ENCODE measurements around the gene PLEKHN1.
A peak's percentile ranks its signal among the peaks of the same experiment; 100 is the strongest.

The PLEKHN1 gene, protein sequence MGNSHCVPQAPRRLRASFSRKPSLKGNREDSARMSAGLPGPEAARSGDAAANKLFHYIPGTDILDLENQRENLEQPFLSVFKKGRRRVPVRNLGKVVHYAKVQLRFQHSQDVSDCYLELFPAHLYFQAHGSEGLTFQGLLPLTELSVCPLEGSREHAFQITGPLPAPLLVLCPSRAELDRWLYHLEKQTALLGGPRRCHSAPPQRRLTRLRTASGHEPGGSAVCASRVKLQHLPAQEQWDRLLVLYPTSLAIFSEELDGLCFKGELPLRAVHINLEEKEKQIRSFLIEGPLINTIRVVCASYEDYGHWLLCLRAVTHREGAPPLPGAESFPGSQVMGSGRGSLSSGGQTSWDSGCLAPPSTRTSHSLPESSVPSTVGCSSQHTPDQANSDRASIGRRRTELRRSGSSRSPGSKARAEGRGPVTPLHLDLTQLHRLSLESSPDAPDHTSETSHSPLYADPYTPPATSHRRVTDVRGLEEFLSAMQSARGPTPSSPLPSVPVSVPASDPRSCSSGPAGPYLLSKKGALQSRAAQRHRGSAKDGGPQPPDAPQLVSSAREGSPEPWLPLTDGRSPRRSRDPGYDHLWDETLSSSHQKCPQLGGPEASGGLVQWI

DNA sequence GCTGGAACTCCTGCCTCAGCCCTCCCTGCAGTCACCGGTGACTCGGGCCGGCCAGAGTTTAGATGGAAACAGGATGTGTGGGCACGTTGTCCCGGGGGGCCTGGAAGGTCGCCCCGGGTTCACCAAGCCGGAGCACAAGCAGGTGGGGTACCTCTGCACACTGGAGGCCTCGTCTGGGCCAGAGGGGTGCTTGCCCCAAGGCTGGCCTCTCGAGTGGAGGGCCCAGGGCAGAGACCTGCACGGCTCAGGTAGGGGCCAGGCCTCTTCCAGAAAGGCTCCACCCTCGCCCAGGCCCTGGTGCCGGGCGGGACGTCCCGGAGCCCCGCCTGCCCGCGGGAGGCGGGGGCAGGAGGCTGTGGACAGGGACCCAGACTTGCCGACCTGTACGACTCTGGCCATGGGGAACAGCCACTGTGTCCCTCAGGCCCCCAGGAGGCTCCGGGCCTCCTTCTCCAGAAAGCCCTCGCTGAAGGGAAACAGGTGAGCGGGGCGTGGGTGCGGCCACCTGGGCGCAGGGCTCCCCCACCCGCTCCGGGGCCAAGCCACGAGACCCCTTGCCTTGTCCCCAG is at the start of gene PLEKHN1:
PLEKHN1 (plus strand) TSS at position 348 of the 569 bp plus-strand sequence; CDS start at position 398, 50 bp downstream.
- peak in 1 of 2 donors; percentile 53 for DNase-seq

DNA sequence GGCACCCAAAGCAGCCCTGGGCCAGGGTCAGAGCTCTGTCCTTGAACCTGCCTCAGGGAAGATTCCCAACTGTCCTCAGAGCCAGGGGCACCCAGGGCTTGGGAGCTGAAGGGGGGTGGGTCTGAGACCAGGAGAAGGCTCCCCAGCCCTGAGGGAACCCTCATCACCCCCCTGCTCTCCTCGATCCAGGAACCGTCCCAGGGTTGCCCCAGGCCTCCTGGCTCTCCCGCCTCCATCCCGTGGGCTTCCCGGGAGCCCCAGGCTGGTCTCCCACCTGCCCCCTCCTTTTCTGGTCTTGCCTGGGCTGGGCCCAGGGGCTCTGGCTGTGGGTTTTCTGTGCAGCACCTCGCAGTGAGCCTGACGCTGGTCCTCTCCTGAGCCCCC is 49.2 kb upstream of the PLEKHN1 start:
- DNase-seq = no peak

DNA sequence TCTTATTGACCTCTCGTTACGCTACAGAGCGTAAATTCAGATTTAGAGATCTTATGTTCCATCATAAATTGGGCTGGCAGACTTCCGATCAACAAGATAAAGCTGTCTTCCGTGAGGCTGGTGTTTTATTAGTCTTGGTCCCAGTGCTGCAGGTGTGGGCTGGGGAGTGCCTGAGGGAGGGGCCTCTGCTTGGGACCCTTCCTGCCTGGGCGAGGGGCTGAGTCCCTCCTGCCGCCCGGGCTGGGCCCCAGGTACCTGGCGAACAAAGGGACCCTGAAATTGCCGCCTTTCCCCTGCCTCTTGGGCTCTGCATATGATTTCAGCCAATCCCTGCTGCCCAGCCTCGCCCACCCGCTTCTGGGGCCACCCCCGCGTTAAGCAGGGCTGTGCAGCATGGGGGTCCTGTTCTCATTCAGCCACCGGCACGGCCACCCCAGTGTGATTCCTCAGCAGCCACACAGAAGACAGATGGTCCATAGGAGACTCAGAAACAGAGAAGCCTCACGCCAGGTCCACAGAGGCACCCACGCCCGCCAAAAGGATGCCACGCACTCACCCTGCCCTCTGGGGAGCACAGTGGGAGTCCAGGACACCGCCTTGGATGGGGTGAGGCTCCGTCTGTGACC is 48.7 kb upstream of the PLEKHN1 start:
- DNase-seq = no peak

GRCh38 chr1:918353-918752 is 47.9 kb upstream of the PLEKHN1 start:
- no peak for DNase-seq

DNA sequence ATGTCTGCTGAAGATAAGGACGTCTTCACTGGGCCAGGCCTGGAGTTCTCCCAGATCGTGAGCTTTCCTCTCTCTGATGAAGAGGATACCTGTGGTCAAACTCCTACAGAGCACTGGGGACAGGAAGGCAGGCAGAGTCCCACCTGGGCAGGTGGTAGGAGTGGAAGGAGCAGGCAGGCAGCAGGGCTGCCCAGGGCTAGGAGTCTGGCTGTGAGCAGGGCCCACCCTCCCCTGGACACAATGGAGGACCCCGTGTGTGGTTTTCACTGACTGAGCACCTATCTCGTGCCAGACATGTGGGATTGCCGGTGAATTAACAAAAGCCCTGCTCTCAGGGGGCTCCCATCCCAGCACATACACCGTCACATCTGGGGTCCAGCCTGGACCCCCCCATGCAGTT is 47.4 kb upstream of the PLEKHN1 start:
- DNase-seq = no peak

- no peak for DNase-seq
Measured at GRCh38 chr1:919271-919872, 46.9 kb upstream of the PLEKHN1 start.

GRCh38 chr1:920010-920409 is 46.3 kb upstream of the PLEKHN1 start:
- no peak for DNase-seq

GRCh38 chr1:920521-920920 is 45.8 kb upstream of the PLEKHN1 start:
- no peak for DNase-seq

DNA sequence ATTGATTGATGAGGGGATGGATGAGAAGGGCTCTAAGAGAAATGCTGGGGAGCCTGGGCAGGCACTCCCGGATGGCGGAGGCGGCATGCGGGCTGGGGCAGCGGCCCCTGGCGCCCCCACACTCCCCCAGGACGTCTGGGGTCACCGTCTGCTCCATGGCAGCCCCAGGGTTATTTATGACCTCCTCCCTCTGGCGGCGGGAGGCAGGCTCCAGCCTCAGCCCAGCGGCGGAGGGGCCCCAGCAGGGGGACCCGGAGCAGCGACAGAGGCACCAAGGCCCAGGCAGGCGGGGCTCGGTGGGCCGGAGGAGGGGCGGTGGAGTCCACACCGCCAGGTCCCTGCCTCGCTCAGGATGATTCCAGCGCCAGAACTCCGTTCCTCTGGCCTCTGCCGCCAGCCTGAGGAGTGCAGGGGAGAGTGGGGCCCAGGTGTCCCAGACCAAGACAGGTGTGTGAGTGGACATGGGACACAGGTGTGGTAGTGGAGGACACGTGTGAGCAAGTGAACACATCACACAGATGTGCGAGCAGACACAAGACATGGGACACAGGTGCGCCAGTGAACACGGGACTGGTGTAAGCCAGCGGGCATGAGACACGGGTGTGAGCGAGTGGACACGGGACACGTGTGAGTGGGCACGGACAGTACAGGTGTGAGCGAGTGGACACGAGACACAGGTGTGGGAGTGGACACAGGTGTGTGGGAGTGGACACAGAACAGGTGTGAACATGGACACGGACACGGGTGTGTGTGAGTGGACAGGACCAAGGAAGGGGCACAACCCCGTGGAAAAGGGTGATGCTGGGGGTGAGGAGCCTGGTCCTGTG is 45.1 kb upstream of the PLEKHN1 start:
- peak in 1 of 2 donors; percentile 49 for DNase-seq

GRCh38 chr1:923131-923990 is 42.9 kb upstream of the PLEKHN1 start, which contains the start of gene SAMD11:
TSS of gene SAMD11 (plus strand) at chr1:923923. CDS start at chr1:924432, 509 bp downstream.
- peak; percentile 69 to 71 for DNase-seq

DNA sequence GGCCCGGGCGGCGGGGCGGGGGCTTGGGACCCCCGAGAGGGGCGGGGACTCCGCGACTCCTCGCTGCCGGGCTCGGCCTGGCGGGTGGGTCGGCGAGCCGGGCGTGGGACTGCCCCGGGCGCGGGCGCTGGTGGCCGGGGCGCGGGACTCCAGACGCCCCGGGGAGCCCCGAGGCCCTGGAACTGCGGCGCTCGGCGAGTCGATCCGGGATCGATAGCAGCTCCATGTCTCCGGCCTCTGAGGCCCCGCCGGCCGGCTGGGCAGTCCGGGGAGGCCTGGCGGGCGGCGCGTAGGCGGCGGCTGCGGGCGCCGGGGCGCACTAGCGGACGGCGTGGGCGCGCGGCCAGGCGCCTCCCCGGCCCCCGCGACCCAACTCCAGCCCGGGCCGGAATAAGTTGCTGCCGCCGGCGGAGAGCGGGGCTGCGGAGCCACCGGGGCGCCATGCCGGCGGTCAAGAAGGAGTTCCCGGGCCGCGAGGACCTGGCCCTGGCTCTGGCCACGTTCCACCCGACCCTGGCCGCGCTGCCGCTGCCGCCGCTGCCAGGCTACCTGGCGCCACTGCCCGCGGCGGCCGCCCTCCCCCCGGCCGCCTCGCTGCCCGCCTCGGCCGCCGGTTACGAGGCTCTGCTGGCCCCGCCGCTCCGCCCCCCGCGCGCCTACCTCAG is 42.2 kb upstream of the PLEKHN1 start:
- DNase-seq = no peak

- no peak for DNase-seq
Measured at GRCh38 chr1:924656-925560, 41.4 kb upstream of the PLEKHN1 start.

DNA sequence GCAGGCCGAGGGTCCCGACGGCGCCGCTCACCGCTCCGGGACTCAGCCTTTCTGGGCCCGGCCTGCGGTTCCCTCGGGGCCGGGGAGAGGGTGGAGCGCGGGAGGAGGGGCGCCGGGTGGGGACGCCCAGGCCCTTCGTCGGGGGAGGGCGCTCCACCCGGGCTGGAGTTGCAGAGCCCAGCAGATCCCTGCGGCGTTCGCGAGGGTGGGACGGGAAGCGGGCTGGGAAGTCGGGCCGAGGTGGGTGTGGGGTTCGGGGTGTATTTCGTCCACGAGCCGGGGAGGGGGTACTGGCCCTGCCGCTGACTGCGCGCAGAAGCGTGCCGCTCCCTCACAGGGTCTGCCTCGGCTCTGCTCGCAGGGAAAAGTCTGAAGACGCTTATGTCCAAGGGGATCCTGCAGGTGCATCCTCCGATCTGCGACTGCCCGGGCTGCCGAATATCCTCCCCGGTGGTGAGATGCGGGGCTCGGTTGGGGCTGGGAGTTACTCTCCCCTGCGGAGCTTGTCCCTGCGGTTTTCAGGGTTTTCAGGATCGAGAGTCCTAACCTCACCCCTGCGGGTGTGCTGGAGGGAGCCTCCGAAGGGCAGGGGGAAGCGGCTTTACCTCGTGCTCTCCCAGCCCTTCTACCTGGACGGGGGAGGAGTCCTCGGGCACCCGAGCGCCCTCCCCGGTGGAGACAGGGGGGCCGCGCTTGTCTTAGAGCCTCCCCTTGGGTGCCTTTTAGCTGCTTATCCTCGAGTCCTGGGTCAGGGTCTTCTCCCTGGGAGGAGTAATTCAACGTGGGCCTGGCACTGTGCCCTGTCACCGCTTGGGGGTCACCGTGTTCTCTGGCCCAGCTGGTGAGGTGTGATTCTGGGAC is 40.5 kb upstream of the PLEKHN1 start:
- no peak for DNase-seq

DNA sequence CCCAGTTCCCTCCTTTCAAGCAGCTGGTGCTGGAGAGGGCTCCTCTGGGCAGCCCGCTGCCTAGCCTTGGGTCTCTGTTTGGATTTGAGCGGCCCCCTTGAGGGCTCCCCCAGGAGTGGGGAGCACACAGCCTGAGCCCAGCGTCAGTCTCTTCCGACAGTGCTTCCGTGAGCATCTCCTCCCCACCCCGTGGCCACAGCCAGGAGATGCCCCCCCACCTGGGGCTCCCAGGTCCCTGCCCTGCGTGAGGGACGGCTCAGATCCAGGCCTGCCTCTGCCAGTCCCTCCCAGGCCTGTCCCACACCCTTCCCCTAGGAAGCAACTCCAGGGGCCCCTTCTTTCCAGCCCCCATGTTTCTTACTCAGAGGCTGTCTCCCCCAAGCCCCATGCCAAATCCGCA is 39.0 kb upstream of the PLEKHN1 start:
- DNase-seq = no peak

- no peak for DNase-seq
Measured at GRCh38 chr1:927748-928147, 38.5 kb upstream of the PLEKHN1 start.

DNA sequence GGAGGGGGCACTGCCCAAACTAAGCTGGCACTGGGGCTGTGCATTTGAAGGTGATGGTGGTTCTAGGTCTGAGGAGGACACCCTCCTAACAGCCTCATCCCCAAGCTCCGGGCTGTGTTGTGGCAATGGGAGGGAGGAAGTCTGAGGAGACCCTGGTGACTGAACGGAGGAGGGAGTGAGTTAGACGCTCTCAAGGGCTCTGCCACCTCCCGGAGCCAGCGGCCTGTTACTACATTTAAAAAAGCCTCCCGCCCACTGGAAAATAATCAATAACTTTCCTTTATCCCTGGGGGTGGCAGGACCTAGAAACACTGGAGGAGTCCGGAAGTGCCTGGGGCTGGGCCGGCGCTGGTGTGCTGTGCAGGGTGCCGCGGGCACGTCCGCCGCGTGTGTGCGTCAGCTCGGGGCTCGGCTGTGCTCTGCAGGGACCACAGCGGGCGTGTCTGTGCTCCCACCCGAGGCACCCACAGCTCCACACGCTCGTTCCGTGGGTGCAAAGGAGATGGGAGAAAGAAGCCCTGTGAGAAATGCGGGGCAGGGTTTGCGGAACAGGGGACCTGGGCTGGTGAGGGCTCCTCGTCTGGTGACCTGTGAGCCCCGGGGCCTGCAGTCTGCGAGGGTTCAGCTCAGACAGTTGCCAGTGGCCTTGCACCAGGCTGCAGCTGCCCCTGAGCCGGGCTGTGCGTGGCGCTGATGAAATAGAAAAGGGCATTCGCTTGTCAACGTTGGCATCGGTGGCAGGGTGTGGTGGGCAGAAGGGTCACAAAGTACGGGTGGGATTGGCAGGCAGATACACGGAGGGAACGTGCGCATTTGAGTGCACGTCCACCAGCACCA is 37.2 kb upstream of the PLEKHN1 start:
- DNase-seq = no peak

Measured in stimulated activated CD4-positive, alpha-beta T cell treated with anti-CD3 and anti-CD28 coated beads, Interleukin-2, amount 100 ng/mL, for 24 hours (primary cell).